ENCODE results near the gene SRRM3.

DNA sequence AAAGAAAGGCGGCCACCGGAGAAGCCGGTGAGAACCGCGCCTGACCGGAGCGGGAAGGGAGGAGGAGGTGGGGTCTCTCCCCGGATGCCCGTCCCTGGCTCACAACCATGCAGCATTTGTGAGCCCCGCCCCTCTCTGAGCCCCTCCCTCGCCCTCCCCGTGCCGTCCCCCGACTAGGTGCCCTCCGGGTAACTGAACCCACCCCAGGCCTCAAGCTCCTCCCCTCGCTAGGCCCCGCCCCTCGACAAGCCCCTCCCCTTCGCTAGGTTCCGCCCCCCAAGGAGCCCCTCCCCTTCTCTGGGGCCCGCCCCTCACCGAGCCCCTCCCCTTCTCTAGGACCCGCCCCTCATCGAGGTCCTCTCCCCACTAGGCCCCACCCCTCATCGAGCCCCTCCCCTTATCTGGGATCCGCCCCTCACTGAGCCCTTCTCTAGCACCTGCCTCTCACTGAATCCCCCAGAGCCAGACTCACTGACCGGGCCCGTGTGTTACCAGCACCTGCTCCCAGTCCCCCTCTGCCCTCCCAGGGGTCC lies 58.5 kb downstream of the SRRM3 start:
- TF ChIP-seq, protein P1, sequence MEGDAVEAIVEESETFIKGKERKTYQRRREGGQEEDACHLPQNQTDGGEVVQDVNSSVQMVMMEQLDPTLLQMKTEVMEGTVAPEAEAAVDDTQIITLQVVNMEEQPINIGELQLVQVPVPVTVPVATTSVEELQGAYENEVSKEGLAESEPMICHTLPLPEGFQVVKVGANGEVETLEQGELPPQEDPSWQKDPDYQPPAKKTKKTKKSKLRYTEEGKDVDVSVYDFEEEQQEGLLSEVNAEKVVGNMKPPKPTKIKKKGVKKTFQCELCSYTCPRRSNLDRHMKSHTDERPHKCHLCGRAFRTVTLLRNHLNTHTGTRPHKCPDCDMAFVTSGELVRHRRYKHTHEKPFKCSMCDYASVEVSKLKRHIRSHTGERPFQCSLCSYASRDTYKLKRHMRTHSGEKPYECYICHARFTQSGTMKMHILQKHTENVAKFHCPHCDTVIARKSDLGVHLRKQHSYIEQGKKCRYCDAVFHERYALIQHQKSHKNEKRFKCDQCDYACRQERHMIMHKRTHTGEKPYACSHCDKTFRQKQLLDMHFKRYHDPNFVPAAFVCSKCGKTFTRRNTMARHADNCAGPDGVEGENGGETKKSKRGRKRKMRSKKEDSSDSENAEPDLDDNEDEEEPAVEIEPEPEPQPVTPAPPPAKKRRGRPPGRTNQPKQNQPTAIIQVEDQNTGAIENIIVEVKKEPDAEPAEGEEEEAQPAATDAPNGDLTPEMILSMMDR (optimal IDR thresholded peaks at IDR 0.05 in 1 of 3, IDR thresholded peaks at IDR 0.05 in 1 of 3, conservative IDR thresholded peaks at IDR 0.05 in 1 of 3; ENCODE audit: extremely low read depth in 1 of 3, insufficient read depth in 2 of 3, low read length in 3 of 3) = no peak
- TF ChIP-seq EZH2 (IDR thresholded peaks at IDR 0.05; ENCODE audit: low read length) = no peak
